SK-N-SH (cell line): ENCODE results near the gene SRCIN1. TPM values are rescaled to one million over a fixed set of nuclear protein-coding genes. Genes with fewer than 3 reads are reported as not detected.
"Not testable (repeated sequence)": the region's sequence is repeated elsewhere in the genome, so short reads cannot be mapped to it uniquely, and the experiment has no call there.

ENCODE experiments used
- CTCF ChIA-PET: fragments of 300-600, 350-600 bp; formaldehyde crosslinking; extraction: SDS; loops from one replicate; lab custom pipeline; 2021; lab: Yijun Ruan, JAX
- POLR2A ChIA-PET: fragments of 350-600 bp; sonication (Branson Sonifier 250); formaldehyde crosslinking; extraction: SDS; loops from one replicate; lab custom pipeline; 2020; ENCODE audit warnings: antibody characterized with exemption, inconsistent platforms; lab: Yijun Ruan, JAX
- DNase-seq: peaks from one replicate; pipeline ENCODE4 v3.0.0; 2012
- H2AFZ ChIP-seq: fragments of 200-600 bp; sonication (generic); 2 replicates; pipeline ENCODE4 v1.8.1; 2016; ENCODE audit warnings: antibody characterized with exemption, mild to moderate bottlenecking, low read depth
- H3F3A ChIP-seq: fragments of 200-600 bp; sonication (generic); replicated peaks from 2 replicates; pipeline ENCODE3; 2016; ENCODE audit warnings: antibody characterized with exemption, mild to moderate bottlenecking; ENCODE audit not compliant: insufficient read depth
- H3K27ac ChIP-seq, 2 experiments: fragments of 200-500 bp in 1 of 2; fragments of 200-600 bp in 1 of 2; sonication (Bioruptor generic) in 1 of 2; sonication (generic), shearing (Covaris generic) in 1 of 2; 2 replicates each; pipeline versions ENCODE4 v1.5.1 to v1.6.1; 2014 to 2016; ENCODE audit warnings: low read depth in 2 of 2, inconsistent platforms in 1 of 2, low read length in 1 of 2, mild to moderate bottlenecking in 1 of 2, mixed read lengths in 1 of 2
- H3K27me3 ChIP-seq: fragments of 200-600 bp; sonication (generic), shearing (Covaris generic); 2 replicates; pipeline ENCODE4 v1.6.1; 2016; ENCODE audit warnings: mixed run types; ENCODE audit not compliant: insufficient read depth
- H3K36me3 ChIP-seq, 2 experiments: fragments of 200-500 bp in 1 of 2; fragments of 200-600 bp in 1 of 2; sonication (Bioruptor generic) in 1 of 2; sonication (generic) in 1 of 2; replicated peaks in 1 of 2; 2 replicates each; pipeline versions ENCODE3 to v1.5.1; 2014 to 2016; ENCODE audit warnings: low read length in 1 of 2, mild to moderate bottlenecking in 1 of 2; ENCODE audit not compliant: insufficient read depth in 2 of 2, control insufficient read depth in 1 of 2
- H3K4me1 ChIP-seq, 2 experiments: fragments of 200-500 bp in 1 of 2; fragments of 200-600 bp in 1 of 2; sonication (Bioruptor generic) in 1 of 2; sonication (generic), shearing (Covaris generic) in 1 of 2; 2 replicates each; pipeline versions ENCODE4 v1.5.1 to v1.6.1; 2014 to 2016; ENCODE audit warnings: low read depth in 1 of 2, low read length in 1 of 2, mixed run types in 1 of 2; ENCODE audit not compliant: insufficient read depth in 2 of 2, control insufficient read depth in 1 of 2
- H3K4me2 ChIP-seq: fragments of 200-600 bp; sonication (generic), shearing (Covaris generic); 2 replicates; pipeline ENCODE4 v1.6.1; 2017; ENCODE audit warnings: mixed run types
- H3K4me3 ChIP-seq, 2 experiments: fragments of 200-500 bp in 1 of 2; fragments of 200-600 bp in 1 of 2; sonication (Bioruptor generic) in 1 of 2; sonication (generic), shearing (Covaris generic) in 1 of 2; 2 replicates each; pipeline versions ENCODE4 v1.5.1 to v1.8.1; 2014 to 2016; ENCODE audit warnings: low read depth in 2 of 2, inconsistent platforms in 1 of 2, low read length in 1 of 2, mild to moderate bottlenecking in 1 of 2, mixed read lengths in 1 of 2, moderate library complexity in 1 of 2
- H3K79me2 ChIP-seq: fragments of 200-600 bp; sonication (generic); 2 replicates; pipeline ENCODE4 v1.8.1; 2017; ENCODE audit warnings: mild to moderate bottlenecking; ENCODE audit not compliant: insufficient read depth
- H3K9ac ChIP-seq: fragments of 200-600 bp; sonication (generic); 2 replicates; pipeline ENCODE4 v1.6.1; 2017; ENCODE audit warnings: mixed run types
- H3K9me2 ChIP-seq: fragments of 200-600 bp; sonication (generic); 2 replicates; pipeline ENCODE4 v1.6.1; 2017; ENCODE audit warnings: mixed run types
- H3K9me3 ChIP-seq: fragments of 200-600 bp; sonication (generic); 2 replicates; pipeline ENCODE4 v1.6.1; 2017; ENCODE audit warnings: mixed run types, mild to moderate bottlenecking, moderate library complexity
- H4K20me1 ChIP-seq: fragments of 200-600 bp; sonication (generic); 2 replicates; pipeline ENCODE4 v1.6.1; 2017; ENCODE audit warnings: mild to moderate bottlenecking, mixed run types; ENCODE audit not compliant: insufficient read depth
- CHD2 ChIP-seq: fragments of 150-350 bp; IDR thresholded peaks from 2 replicates; pipeline ENCODE4 v1.6.1; 2018; ENCODE audit warnings: low read length; ENCODE audit not compliant: partially characterized antibody
- CTCF ChIP-seq: fragments of 200-600 bp; sonication (generic); IDR thresholded peaks from 2 replicates; pipeline ENCODE4 v1.6.1; 2017; ENCODE audit warnings: antibody characterized with exemption, mild to moderate bottlenecking, moderate library complexity
- EP300 ChIP-seq, 2 experiments: IDR thresholded peaks; 2 replicates each; pipeline versions ENCODE4 v1.4.0 to v1.6.1; 2012; ENCODE audit warnings: borderline replicate concordance in 1 of 2, low read depth in 1 of 2, low read length in 1 of 2
- EZH2phosphoT487 ChIP-seq: fragments of 200-600 bp; sonication (generic); IDR thresholded peaks from 2 replicates; pipeline ENCODE4 v1.6.1; 2017; ENCODE audit warnings: low read depth, mixed run types, mild to moderate bottlenecking, antibody characterized with exemption, moderate library complexity, borderline replicate concordance
- FOSL2 ChIP-seq: IDR thresholded peaks from 2 replicates; pipeline ENCODE4 v1.4.0; 2012; ENCODE audit warnings: low read depth, mild to moderate bottlenecking, moderate library complexity, borderline replicate concordance
- FOXJ3 ChIP-seq: sonication (generic); formaldehyde crosslinking; IDR thresholded peaks from 2 replicates; pipeline ENCODE4 v1.5.1; 2020; ENCODE audit warnings: mild to moderate bottlenecking, missing genetic modification reagents
- IRF3 ChIP-seq: fragments of 150-350 bp; IDR thresholded peaks from 2 replicates; pipeline ENCODE4 v1.6.1; 2016; ENCODE audit warnings: mild to moderate bottlenecking, low read depth, low read length
- NFIC ChIP-seq: IDR thresholded peaks from 2 replicates; pipeline ENCODE4 v1.4.0; 2012; ENCODE audit warnings: borderline replicate concordance
- POLR2AphosphoS5 ChIP-seq: IDR thresholded peaks from 2 replicates; pipeline ENCODE4 v1.6.1; 2012; ENCODE audit warnings: low read depth, low read length
- RAD21 ChIP-seq: IDR thresholded peaks from 2 replicates; pipeline ENCODE4 v1.6.1; 2012; ENCODE audit warnings: mild to moderate bottlenecking, low read length
- SMC3 ChIP-seq: IDR thresholded peaks from 2 replicates; pipeline ENCODE4 v1.6.1; 2012; ENCODE audit warnings: low read depth, low read length, improper control_type of control experiment
- TCF12 ChIP-seq: IDR thresholded peaks from 2 replicates; pipeline ENCODE4 v1.4.0; 2012
- WGBS: methylation state at CpG from one replicate; pipeline ENCODE4 v1.1.6; 2017; ENCODE audit warnings: low lambda C conversion rate; 5-methylcytosine and 5-hydroxymethylcytosine counted together
- polyA plus RNA-seq, 3 experiments: library from polyadenylated mRNA; depleted of rRNA; stranded (reverse); fragments of >200 nt; gene quantifications; 2 replicates each; pipeline ENCODE4 v1.2.3, GENCODE V29; 2012
- TF ChIP-seq, protein P1 (sequence below): IDR thresholded peaks from 2 replicates; pipeline ENCODE4 v1.4.0; 2012; ENCODE audit warnings: low read depth, borderline replicate concordance

The SRCIN1 gene
- polyA plus RNA-seq, 1 of the 3 experiments (the other 2 are of a cell fraction), result 1.0 TPM

- Histone ChIP-seq H3K79me2 (peaks cover 15% of the 10 kb centered on the region), H3K27ac (no peak overlapping the region), H3K4me2 (no peak overlapping the region), H3F3A (peaks cover 17% of the 10 kb centered on the region), H2AFZ (no peak overlapping the region), H3K27me3 (no peaks in the 10 kb centered on the region), H3K4me1 (no peaks in the 10 kb centered on the region), H3K4me3 (peak overlapping the region in 1 of 2 experiments; percentile 43; a peak in 1 of 4 replicates), H3K9ac (no peak overlapping the region), H3K9me2 (no peaks in the 10 kb centered on the region), H4K20me1 (peaks cover 7% of the 10 kb centered on the region; the same call in 1 of the 2 replicates), H3K9me3 (no peaks in the 10 kb centered on the region), H3K36me3 (peaks cover 20 to 36% of the 10 kb centered on the region in 2 experiments)
- TF ChIP-seq EZH2phosphoT487, result no peak
- TF ChIP-seq CHD2, result no peak
- TF ChIP-seq EP300 (IDR thresholded peaks at IDR 0.05; ENCODE audit: borderline replicate concordance in 1 of 2, low read depth in 1 of 2, low read length in 1 of 2), result no peak
- no peak for TF ChIP-seq POLR2AphosphoS5
- TF ChIP-seq TCF12, result no peak
- no peak for TF ChIP-seq IRF3
- TF ChIP-seq FOXJ3 (CRISPR knock-in tag), result no peak
- TF ChIP-seq, protein P1, sequence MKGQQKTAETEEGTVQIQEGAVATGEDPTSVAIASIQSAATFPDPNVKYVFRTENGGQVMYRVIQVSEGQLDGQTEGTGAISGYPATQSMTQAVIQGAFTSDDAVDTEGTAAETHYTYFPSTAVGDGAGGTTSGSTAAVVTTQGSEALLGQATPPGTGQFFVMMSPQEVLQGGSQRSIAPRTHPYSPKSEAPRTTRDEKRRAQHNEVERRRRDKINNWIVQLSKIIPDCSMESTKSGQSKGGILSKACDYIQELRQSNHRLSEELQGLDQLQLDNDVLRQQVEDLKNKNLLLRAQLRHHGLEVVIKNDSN, result no peak
- TF ChIP-seq NFIC, result no peak
- TF ChIP-seq CTCF, result no peak
- TF ChIP-seq FOSL2, result no peak
- DNase-seq, result no peak
- ChIA-PET POLR2A (no interaction called here), CTCF (interaction anchor here (0.7 to 2.9 kb wide), 11 partner anchors 11 to 182 kb away, joined by 3 to 14 read pairs (median 5); no protein-coding TSS in a partner anchor)
- WGBS, result 48% methylated on average over 2 of the region's 2 CpGs
Observed at GRCh38 chr17:38485146-38485468, 120.6 kb downstream of the SRCIN1 start.

GRCh38 chr17:38484242-38485145, 121.3 kb downstream of the SRCIN1 start:
- not testable (repeated sequence) for H3K9ac ChIP-seq, H3K27ac ChIP-seq

More at GRCh38 chr17:38484242-38485145, 121.3 kb downstream of the SRCIN1 start:
- Histone ChIP-seq H3F3A (peaks cover 17% of the 10 kb centered on the region), H3K4me3 (peak overlapping the region in 1 of 2 experiments; percentile 43; a peak in 1 of 4 replicates)
- H3K9me3 ChIP-seq, H2AFZ ChIP-seq, POLR2A ChIA-PET: not testable (repeated sequence)
- CTCF ChIA-PET, result interaction anchor here (0.9 to 2.9 kb wide), 9 partner anchors 12 to 183 kb away, joined by 3 to 14 read pairs (median 4); no protein-coding TSS in a partner anchor
- TF ChIP-seq RAD21 (peak; percentile 83), CTCF (peak; percentile 88), SMC3 (peak; percentile 88)
- TF ChIP-seq, all 33 proteins: peak for 3; not testable (repeated sequence) for 30
- not testable (repeated sequence) for H3K4me2 ChIP-seq, H4K20me1 ChIP-seq, H3K27me3 ChIP-seq, H3K9me2 ChIP-seq, H3K4me1 ChIP-seq
- peaks cover 15% of the 10 kb centered on the region for H3K79me2 ChIP-seq
- H3K36me3 ChIP-seq, result peaks cover 20 to 30% of the 10 kb centered on the region in 2 experiments
- peak; percentile 74 for DNase-seq
- 61% methylated on average over 20 of the region's 21 CpGs for WGBS
